SK-N-SH treated with all-trans-retinoic acid at 6 μM for 48 hours (cell line): ENCODE results near the gene PARS2.

ENCODE experiments used
- ARNTL ChIP-seq: fragments of 450-650 bp; formaldehyde crosslinking; IDR thresholded peaks from 2 replicates; pipeline ENCODE4 v1.5.0; 2020; ENCODE audit warnings: low read depth, mild to moderate bottlenecking, moderate library complexity, borderline replicate concordance
- GLIS3 ChIP-seq: fragments of 250-450 bp; sonication (Bioruptor Pico); IDR thresholded peaks from 2 replicates; pipeline ENCODE4 v1.5.0; 2020; ENCODE audit warnings: mild to moderate bottlenecking, moderate library complexity
- ISL1 ChIP-seq: fragments of 250-450 bp; sonication (Bioruptor Pico); IDR thresholded peaks from 2 replicates; pipeline ENCODE4 v2.1.2; 2022; ENCODE audit warnings: mild to moderate bottlenecking, moderate library complexity
- PPARA ChIP-seq: fragments of 250-450 bp; sonication (Bioruptor Pico); IDR thresholded peaks from 2 replicates; pipeline ENCODE4 v1.5.0; 2020; ENCODE audit warnings: mild to moderate bottlenecking, borderline replicate concordance
- RARB ChIP-seq: fragments of 250-450 bp; sonication (Bioruptor Pico); IDR thresholded peaks from 2 replicates; pipeline ENCODE4 v1.8.0; 2021; ENCODE audit warnings: mild to moderate bottlenecking, moderate library complexity
- ZFP3 ChIP-seq: fragments of 250-450 bp; sonication (Bioruptor Pico); IDR thresholded peaks from 2 replicates; pipeline ENCODE4 v1.5.0; 2020; ENCODE audit warnings: mild to moderate bottlenecking, moderate library complexity
- ZNF565 ChIP-seq: fragments of 450-650 bp; formaldehyde crosslinking; conservative IDR thresholded peaks from 2 replicates; pipeline ENCODE4 v1.5.0; 2020; ENCODE audit warnings: low read depth, mild to moderate bottlenecking, moderate library complexity
- ZNF70 ChIP-seq: fragments of 450-650 bp; formaldehyde crosslinking; IDR thresholded peaks from 2 replicates; pipeline ENCODE4 v1.5.0; 2020; ENCODE audit warnings: mild to moderate bottlenecking, moderate library complexity
- TF ChIP-seq, protein P1 (sequence below): fragments of 250-450 bp; sonication (Bioruptor Pico); IDR thresholded peaks from 2 replicates; pipeline ENCODE4 v1.8.0; 2020; ENCODE audit warnings: mild to moderate bottlenecking, moderate library complexity, borderline replicate concordance
- TF ChIP-seq, protein P2 (sequence below): fragments of 250-450 bp; sonication (Bioruptor Pico); IDR thresholded peaks from 2 replicates; pipeline ENCODE4 v1.5.1; 2020; ENCODE audit warnings: low read depth, mild to moderate bottlenecking, moderate library complexity

DNA sequence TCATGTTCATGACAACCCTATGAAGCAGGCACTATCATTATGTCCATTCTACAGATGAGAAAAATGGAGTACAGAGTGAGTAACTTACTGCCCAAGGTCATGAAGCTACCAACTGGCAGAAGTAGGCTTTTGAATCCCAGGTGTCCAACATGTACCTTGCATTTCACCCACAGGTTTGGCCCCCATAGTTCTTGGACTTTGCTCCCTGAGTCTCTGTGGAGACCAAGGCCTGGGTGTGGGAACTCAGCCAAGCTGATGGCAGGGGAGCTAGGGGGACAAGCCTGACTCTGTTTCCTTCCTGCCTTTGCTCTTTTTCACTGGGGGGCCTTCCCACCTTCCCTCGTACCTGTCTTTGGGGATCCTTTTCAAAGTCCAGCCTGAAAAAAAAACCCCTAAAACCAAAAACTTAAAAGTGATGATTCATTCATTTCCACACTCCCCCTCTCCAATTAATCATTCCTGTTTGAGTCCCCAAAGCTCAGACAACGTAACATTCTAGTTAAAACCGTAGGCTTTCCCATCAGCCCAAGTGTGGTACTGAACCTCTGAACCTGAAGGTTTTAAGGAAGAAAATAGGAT lies 45.3 kb upstream of the PARS2 start:
- TF ChIP-seq ISL1 (CRISPR knock-in tag) (no peak), ZFP3 (CRISPR knock-in tag) (no peak), GLIS3 (CRISPR knock-in tag) (no peak), ARNTL (no peak), PPARA (CRISPR knock-in tag) (no peak), ZNF565 (no peak), RARB (CRISPR knock-in tag) (no peak), ZNF70 (CRISPR knock-in tag) (no peak)
- TF ChIP-seq, protein P1, sequence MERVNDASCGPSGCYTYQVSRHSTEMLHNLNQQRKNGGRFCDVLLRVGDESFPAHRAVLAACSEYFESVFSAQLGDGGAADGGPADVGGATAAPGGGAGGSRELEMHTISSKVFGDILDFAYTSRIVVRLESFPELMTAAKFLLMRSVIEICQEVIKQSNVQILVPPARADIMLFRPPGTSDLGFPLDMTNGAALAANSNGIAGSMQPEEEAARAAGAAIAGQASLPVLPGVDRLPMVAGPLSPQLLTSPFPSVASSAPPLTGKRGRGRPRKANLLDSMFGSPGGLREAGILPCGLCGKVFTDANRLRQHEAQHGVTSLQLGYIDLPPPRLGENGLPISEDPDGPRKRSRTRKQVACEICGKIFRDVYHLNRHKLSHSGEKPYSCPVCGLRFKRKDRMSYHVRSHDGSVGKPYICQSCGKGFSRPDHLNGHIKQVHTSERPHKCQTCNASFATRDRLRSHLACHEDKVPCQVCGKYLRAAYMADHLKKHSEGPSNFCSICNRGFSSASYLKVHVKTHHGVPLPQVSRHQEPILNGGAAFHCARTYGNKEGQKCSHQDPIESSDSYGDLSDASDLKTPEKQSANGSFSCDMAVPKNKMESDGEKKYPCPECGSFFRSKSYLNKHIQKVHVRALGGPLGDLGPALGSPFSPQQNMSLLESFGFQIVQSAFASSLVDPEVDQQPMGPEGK (CRISPR knock-in tag), result no peak
- TF ChIP-seq, protein P2, sequence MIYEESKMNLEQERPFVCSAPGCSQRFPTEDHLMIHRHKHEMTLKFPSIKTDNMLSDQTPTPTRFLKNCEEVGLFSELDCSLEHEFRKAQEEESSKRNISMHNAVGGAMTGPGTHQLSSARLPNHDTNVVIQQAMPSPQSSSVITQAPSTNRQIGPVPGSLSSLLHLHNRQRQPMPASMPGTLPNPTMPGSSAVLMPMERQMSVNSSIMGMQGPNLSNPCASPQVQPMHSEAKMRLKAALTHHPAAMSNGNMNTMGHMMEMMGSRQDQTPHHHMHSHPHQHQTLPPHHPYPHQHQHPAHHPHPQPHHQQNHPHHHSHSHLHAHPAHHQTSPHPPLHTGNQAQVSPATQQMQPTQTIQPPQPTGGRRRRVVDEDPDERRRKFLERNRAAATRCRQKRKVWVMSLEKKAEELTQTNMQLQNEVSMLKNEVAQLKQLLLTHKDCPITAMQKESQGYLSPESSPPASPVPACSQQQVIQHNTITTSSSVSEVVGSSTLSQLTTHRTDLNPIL, result no peak
